HepG2 (cell line): Measurements from ENCODE around the gene SRC. TPM values are rescaled to one million over a fixed set of nuclear protein-coding genes. Genes with fewer than 3 reads are reported as not detected.
A peak's percentile ranks its signal among the peaks of the same experiment; 100 is the strongest.

ENCODE experiments used
- CBX2 ChIP-seq, 2 experiments: fragments of 200-600 bp in 1 of 2; sonication (generic); formaldehyde crosslinking in 1 of 2; IDR thresholded peaks; 2 replicates each; pipeline versions ENCODE4 v1.7.0 to v1.8.1; 2018 to 2022; ENCODE audit warnings: low read depth in 2 of 2, low read length in 1 of 2, mild to moderate bottlenecking in 1 of 2, missing genetic modification reagents in 1 of 2
- CHD2 ChIP-seq: IDR thresholded peaks from 2 replicates; pipeline ENCODE4 v1.6.1; 2011; ENCODE audit warnings: low read depth, low read length, improper control_type of control experiment
- ELF4 ChIP-seq: sonication (generic); formaldehyde crosslinking; IDR thresholded peaks from 2 replicates; pipeline ENCODE4 v1.5.0; 2020; ENCODE audit warnings: missing genetic modification reagents, mild to moderate bottlenecking, moderate library complexity, borderline replicate concordance
- ETS1 ChIP-seq: sonication (generic); formaldehyde crosslinking; IDR thresholded peaks from 2 replicates; pipeline ENCODE4 v1.4.0; 2020; ENCODE audit warnings: missing genetic modification reagents
- GPBP1L1 ChIP-seq: sonication (generic); formaldehyde crosslinking; IDR thresholded peaks from 2 replicates; pipeline ENCODE4 v1.5.0; 2020; ENCODE audit warnings: mild to moderate bottlenecking, missing genetic modification reagents
- MTA1 ChIP-seq: sonication (generic); formaldehyde crosslinking; IDR thresholded peaks from 2 replicates; pipeline ENCODE4 v1.4.0; 2020; ENCODE audit warnings: missing genetic modification reagents, mild to moderate bottlenecking, borderline replicate concordance
- MTERF4 ChIP-seq: sonication (generic); formaldehyde crosslinking; IDR thresholded peaks from 2 replicates; pipeline ENCODE4 v1.8.0; 2023; ENCODE audit warnings: mild to moderate bottlenecking, missing genetic modification reagents
- PCBP1 ChIP-seq: fragments of 200-400 bp; formaldehyde crosslinking; IDR thresholded peaks from 2 replicates; pipeline ENCODE4 v1.6.1; 2017; ENCODE audit warnings: mild to moderate bottlenecking, low read depth, low read length, borderline replicate concordance
- PHF21A ChIP-seq: sonication (generic); formaldehyde crosslinking; IDR thresholded peaks from 2 replicates; pipeline ENCODE4 v1.5.0; 2020; ENCODE audit warnings: mild to moderate bottlenecking, missing genetic modification reagents
- PRDM10 ChIP-seq: sonication (generic); formaldehyde crosslinking; IDR thresholded peaks from 2 replicates; pipeline ENCODE4 v1.4.0; 2020; ENCODE audit warnings: low read depth, missing genetic modification reagents
- SAFB2 ChIP-seq: sonication (generic); formaldehyde crosslinking; IDR thresholded peaks from 2 replicates; pipeline ENCODE4 v1.5.1; 2020; ENCODE audit warnings: missing genetic modification reagents, low read depth, mild to moderate bottlenecking, borderline replicate concordance
- SMC3 ChIP-seq: IDR thresholded peaks from 2 replicates; pipeline ENCODE4 v1.6.1; 2011; ENCODE audit warnings: low read length, improper control_type of control experiment
- TBL1XR1 ChIP-seq: fragments of 150-350 bp; IDR thresholded peaks from 2 replicates; pipeline ENCODE4 v1.6.1; 2014; ENCODE audit warnings: borderline replicate concordance, low read length; ENCODE audit not compliant: partially characterized antibody
- YEATS4 ChIP-seq: sonication (generic); formaldehyde crosslinking; IDR thresholded peaks from 2 replicates; pipeline ENCODE4 v1.4.0; 2020; ENCODE audit warnings: missing genetic modification reagents, borderline replicate concordance
- ZBTB7A ChIP-seq: sonication (generic); formaldehyde crosslinking; IDR thresholded peaks from 2 replicates; pipeline ENCODE4 v1.8.0; 2022; ENCODE audit warnings: mild to moderate bottlenecking, missing genetic modification reagents
- ZC3H4 ChIP-seq: sonication (generic); formaldehyde crosslinking; IDR thresholded peaks from 2 replicates; pipeline ENCODE4 v1.4.0; 2020; ENCODE audit warnings: missing genetic modification reagents, borderline replicate concordance
- ZFY ChIP-seq: sonication (generic); formaldehyde crosslinking; IDR thresholded peaks from 2 replicates; pipeline ENCODE4 v1.4.0; 2020; ENCODE audit warnings: missing genetic modification reagents
- ZFYVE20 ChIP-seq: sonication (generic); formaldehyde crosslinking; IDR thresholded peaks from 2 replicates; pipeline ENCODE4 v1.8.0; 2023; ENCODE audit warnings: low read depth, mild to moderate bottlenecking, moderate library complexity, missing genetic modification reagents, borderline replicate concordance
- ZNF12 ChIP-seq: sonication (generic); formaldehyde crosslinking; IDR thresholded peaks from 2 replicates; pipeline ENCODE4 v1.5.0; 2020; ENCODE audit warnings: missing genetic modification reagents
- ZNF207 ChIP-seq: fragments of 450-650 bp; IDR thresholded peaks from 2 replicates; pipeline ENCODE4 v1.6.1; 2016; ENCODE audit warnings: antibody characterized with exemption, borderline replicate concordance
- ZNF775 ChIP-seq: sonication (generic); formaldehyde crosslinking; IDR thresholded peaks from 2 replicates; pipeline ENCODE4 v1.4.0; 2020; ENCODE audit warnings: missing genetic modification reagents, mild to moderate bottlenecking, moderate library complexity, borderline replicate concordance
- polyA plus RNA-seq, 8 experiments: library from polyadenylated mRNA; depleted of rRNA in 3 of 8; stranded (reverse) in 7 of 8; unstranded in 1 of 8; fragments of >200 nt; fragmentation: Illumina TruSeq in 4 of 8; extraction: Trizol in 4 of 8; gene quantifications; 2 replicates each; pipeline versions ENCODE4 v1.2.1 to v1.2.3, GENCODE V29; 2011 to 2016; ENCODE audit warnings: low read depth in 4 of 8, missing spikeins in 1 of 8, mixed read lengths in 1 of 8; ENCODE audit not compliant: insufficient read depth in 1 of 8
- total RNA-seq, 5 experiments: library from RNA; depleted of rRNA; stranded (reverse); fragments of >200 nt; fragmentation: Illumina TruSeq; extraction: Trizol; gene quantifications; 2 replicates each; pipeline ENCODE4 v1.2.3, GENCODE V29; 2016; ENCODE audit warnings: low read depth in 1 of 5

Gene SRC
- total and polyA plus RNA-seq, 2 of the 13 experiments (the other 11 are each of a cell fraction or from before 2014, with no cell fraction given) = 54.7 to 192 TPM

GRCh38 chr20:37398750-37399621 lies 53.0 kb downstream of the SRC start (continued):
- no peak for TF ChIP-seq MTERF4 (CRISPR knock-in tag)
- TF ChIP-seq ZFYVE20 (CRISPR knock-in tag) = no peak
- TF ChIP-seq ZFY = peak; percentile 66
- no peak for TF ChIP-seq TBL1XR1
- no peak for TF ChIP-seq ZNF207
- no peak for TF ChIP-seq CBX2 (IDR thresholded peaks at IDR 0.05; ENCODE audit: low read depth, low read length)
- TF ChIP-seq CBX2 (CRISPR knock-in tag; IDR thresholded peaks at IDR 0.05; ENCODE audit: low read depth) = 0 out of 2 replicates have a peak, but pooled peaks have one; percentile 59
- no peak for TF ChIP-seq YEATS4 (CRISPR knock-in tag)
- peak; percentile 88 for TF ChIP-seq MTA1 (CRISPR knock-in tag)
- TF ChIP-seq CHD2 = no peak; the same call in 1 of the 2 replicates
- peak; percentile 10; the same call in 1 of the 2 replicates for TF ChIP-seq SAFB2
- peak; percentile 67 for TF ChIP-seq SMC3
- TF ChIP-seq ZNF775 (CRISPR knock-in tag) = no peak
- TF ChIP-seq ZNF12 (CRISPR knock-in tag) = 0 out of 2 replicates have a peak, but pooled peaks have one; percentile 11
- TF ChIP-seq PHF21A (CRISPR knock-in tag) = peak; percentile 96
- peak; percentile 72 for TF ChIP-seq ZBTB7A (CRISPR knock-in tag)
- no peak for TF ChIP-seq GPBP1L1
- TF ChIP-seq PRDM10 (CRISPR knock-in tag) = no peak
- 0 out of 2 replicates have a peak, but pooled peaks have one; percentile 60 for TF ChIP-seq PCBP1
- peak; percentile 69; the same call in 1 of the 2 replicates for TF ChIP-seq ETS1 (CRISPR knock-in tag)
- TF ChIP-seq ELF4 (CRISPR knock-in tag) = no peak
- no peak for TF ChIP-seq ZC3H4 (CRISPR knock-in tag)
